NK-92 treated with Interleukin-12 subunit alpha and Interleukin-12 subunit beta, amount 100 ng/mL, for 24 hours (cell line): ENCODE results near the gene PRAME.
A peak's percentile ranks its signal among the peaks of the same experiment; 100 is the strongest.
"Not testable (repeated sequence)": the region's sequence is repeated elsewhere in the genome, so short reads cannot be mapped to it uniquely, and the experiment has no call there.

Experiments used
- DNase-seq: peaks from one replicate; lab custom pipeline; 2025; lab: John Stamatoyannopoulos, UW

PRAME gene

DNA sequence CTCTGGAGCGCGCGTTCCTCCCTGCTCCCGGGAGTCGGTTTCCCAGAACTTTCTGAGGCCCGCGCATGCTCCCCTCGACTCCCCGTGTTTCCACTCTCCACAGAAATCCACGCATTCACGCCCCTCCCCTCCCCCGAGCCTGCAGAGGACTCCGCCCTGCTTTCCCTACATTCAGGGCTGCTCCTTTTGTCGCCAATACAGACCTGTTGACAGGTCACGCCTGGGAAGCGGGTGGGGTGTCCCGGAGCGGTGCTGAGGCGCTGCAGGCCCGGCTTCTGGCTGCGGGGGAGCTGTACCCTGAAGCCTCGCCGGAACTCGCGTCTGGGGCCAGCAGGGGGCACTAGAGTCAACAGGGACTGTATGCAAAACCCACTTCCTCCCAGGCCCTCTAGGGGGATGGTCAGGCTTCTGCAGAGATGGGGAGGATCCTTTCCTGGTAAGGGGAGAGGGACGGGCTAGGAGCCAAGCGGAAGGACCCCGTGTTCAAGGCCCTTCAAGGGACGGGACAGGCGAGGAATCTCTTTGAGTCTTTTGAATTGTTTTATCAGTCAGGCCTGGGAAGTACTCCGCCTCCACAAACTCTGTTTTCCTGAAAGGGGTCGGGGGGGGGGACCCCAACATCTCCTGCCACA lies at the start of gene PRAME:
Gene PRAME, minus strand, starts transcription at position 294 of the 632 bp plus-strand sequence. CDS start 2,433 bp downstream, outside the sequence.
- peak; percentile 36 for DNase-seq

GRCh38 chr22:22608022-22608421 lies 49.0 kb upstream of the PRAME start:
- DNase-seq, result not testable (repeated sequence)

DNA sequence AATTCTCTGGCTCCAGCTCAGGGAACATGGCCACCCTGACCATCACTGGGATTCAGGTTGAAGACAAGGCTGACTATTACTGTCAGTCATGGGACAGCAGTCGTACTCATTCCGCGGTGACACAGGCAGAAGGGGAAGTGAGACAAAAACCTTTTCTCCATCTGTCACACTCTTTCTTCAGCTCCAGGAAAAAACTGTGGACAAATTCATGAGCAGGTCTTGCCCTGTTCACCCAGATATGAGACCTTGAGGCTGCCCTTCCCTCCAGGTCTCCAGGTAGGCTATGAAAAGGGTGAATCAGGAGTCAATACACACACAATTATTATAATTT lies 46.0 kb upstream of the PRAME start:
- DNase-seq, result no peak

DNA sequence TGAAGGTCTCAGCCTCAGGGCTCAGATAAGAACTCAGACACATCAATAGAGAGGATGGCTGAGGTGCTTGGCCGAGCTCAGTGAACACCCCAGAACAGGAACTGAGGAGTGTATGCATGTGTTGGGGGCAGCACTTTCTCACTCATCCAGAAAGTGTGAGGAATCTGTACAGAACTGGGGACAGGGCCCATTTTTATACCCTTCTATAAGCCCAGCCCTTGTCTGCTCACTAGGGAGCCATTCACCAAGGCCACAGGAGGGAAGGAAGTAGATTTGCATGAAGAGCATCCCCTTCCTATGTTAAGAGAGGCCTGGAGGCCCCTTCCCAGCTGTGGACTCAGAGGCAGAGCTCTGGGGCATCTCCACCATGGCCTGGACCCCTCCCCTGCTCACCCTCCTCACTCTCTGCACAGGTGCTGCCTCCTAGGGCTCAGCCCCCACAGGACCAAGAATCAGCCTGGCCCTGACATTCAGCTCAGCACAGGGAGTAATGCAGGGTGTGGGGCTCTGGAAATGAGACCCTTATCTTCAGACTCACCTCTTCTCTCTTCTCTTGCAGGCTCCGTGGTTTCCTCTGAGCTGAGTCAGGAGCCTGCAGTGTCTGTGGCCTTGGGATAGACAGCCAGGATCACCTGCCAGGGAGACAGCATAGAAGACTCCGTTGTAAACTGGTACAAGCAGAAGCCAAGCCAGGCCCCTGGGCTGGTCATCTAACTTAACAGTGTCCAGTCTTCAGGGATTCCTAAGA lies 45.4 kb upstream of the PRAME start:
- no peak for DNase-seq

GRCh38 chr22:22603470-22603947 lies 44.4 kb upstream of the PRAME start:
- DNase-seq, result no peak

GRCh38 chr22:22600531-22601261 lies 41.6 kb upstream of the PRAME start:
- DNase-seq, result no peak

DNA sequence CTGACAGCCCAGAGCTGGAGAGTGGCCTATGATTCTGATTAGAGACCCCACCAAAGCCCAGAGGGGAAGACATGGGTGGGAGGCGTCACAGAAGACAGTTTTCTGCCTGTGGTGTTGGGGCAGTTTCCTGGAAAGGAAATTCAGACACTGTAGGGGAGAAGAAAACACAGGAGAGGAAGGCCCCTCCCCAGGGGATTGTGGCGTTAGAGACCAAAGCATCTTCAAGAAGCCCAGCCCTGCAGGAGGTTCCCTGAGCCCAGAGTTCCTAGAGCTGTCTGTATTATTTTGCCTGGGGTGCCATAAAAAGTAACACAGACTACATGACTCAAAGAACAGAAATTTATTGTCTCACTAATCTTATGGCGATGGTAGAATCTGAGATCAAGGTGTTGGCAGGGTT lies 40.2 kb upstream of the PRAME start:
- DNase-seq, result no peak

DNA sequence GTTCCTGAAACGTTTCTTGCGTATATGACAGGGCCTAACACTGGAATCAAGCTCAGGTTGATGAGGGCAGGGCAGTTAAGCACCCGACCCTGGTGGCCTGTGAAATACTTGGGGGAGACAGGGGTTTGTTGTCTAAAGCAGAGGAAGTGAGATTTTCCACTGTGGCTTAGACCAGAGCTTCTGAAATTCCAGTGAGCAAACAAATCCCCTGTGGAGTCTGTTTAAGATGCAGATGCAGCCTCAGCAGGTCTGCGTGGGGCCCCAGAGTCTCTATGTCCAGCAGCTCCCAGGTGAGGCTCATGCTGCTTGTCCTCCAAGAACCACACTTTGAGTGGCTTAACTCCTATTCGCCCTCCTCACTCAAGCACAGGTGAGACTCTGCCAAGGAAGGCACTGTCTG lies 39.1 kb upstream of the PRAME start:
- no peak for DNase-seq

DNA sequence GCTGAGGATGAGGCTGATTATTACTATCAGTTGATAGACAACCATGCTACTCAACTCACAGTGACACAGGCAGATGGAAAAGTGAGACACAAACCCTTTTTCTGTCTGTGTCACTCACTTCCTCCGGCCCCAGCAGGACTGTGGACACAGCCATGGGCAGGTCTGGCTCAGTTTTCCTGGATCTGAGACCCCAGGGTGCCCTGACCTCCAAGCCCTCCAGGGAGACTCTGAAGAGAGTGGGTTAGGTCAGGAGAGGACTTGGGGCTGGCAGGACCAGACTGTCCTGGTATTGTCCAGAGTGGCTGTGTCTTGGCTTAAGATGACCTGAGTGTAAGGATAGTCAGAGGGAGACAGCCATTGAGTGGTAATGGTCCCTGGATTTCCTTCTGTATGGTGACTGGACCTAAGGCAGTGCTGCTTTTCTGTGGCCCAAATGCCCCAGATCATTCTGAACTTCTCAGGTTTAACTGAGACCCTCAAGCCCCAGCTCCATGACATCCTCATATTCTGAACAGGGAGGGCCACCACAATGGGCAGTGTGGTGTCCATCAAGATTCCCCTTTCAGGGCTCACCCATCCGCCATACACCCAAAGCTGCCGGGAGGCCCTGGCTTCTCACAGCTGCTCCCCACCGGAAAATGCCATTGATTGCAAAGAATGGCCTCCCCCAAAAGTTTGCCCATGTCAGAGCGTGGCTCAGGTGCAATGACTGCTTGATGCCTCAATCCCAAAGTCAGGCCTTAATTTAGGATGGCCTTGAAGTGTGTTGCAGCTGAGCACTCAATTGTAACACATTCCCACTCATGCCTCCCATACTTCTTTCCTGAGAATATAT lies 36.2 kb upstream of the PRAME start:
- DNase-seq, result no peak

DNA sequence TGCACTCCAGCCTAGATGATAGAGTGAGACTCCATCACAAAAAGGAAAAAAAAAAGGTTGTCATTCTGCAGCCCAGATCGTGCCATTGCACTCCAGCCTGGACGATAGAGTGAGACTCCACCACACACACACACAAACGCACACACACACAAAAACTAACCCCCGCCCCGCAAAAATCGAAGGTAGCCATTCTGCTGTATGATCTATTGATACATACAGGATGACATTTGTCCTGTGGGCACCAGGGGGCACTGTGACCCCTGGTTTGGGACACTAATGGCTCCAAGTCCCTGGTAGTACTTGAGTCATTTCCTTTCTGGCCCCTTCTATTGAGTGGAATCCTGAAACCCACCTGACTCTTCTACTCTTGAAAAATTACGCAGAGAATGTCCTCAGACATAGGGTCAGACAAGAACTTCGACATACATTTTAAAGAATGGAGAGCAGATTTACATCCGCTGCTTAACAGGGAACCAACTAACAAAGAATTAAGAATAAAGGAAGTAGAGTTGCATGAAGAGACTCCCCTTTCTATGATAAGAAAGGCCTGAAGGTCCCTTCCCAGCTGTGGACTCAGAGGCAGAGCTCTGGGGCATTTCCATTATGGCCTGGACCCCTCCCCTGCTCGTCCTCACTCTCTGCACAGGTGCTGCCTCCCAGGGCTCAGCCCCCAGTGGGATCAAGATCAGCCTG lies 35.0 kb upstream of the PRAME start:
- peak; percentile 5 for DNase-seq

DNA sequence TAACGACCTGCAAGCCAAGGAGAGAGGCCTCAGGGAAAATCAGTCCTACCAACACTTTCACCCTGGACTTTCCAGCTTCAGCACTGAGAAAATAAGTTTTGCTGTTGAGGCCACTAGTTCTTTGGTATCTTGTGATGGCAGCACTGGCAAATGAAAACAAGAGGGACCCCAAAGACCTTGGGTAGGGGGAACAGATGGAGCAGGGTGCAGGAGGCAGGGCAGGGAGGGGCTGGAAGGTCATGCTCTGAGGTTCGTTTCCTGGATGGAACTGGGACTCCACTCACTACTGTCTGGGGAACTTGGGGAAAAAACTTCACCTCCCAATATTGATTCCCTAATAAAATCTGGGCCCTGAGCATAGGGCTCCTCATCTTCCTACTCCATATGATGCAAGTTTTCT lies 34.2 kb upstream of the PRAME start:
- no peak for DNase-seq

GRCh38 chr22:22591348-22592299 lies 32.6 kb upstream of the PRAME start:
- no peak for DNase-seq

DNA sequence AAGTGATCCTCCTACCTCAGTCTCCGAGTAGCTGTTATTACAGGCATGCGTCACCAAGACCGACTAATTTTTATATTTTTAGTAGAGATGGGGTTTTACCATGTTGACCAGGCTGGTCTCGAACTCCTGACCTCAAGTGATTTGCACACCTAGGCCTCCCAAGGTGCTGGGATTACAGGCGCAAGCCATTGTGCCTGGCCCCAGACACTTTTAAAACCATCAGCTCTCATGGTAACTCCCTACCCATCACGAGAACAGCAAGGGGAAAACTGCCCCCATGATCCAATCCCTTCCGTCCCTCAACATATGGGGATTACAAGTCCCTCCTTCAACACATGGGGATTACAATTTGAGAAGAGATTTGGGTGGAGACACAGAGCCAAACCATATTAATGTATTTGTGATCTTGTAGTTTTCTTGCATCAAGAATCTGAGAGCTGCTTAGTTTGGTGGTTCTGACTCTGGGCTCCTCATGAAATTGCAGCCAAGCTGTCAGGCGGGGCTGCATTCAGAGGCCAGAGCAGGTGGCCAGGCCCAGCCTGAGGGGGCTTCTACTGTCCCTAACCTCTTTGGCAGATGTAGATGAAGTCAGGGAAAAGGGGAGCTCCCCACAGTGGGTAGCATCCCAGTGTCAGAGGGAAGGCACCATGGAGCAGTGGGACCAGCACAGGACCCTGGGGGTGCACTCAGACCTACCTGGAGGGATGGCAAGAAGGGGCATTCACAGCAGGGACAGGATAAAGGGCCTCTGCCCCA lies 31.2 kb upstream of the PRAME start:
- DNase-seq, result no peak

- no peak for DNase-seq
These were observed 29.6 kb upstream of the PRAME start for GRCh38 chr22:22588485-22589164.

GRCh38 chr22:22587577-22588188 lies 28.6 kb upstream of the PRAME start:
- DNase-seq, result no peak

- no peak for DNase-seq
These were observed 25.7 kb upstream of the PRAME start for GRCh38 chr22:22584722-22585121.

- no peak for DNase-seq
These were observed 24.0 kb upstream of the PRAME start for GRCh38 chr22:22583030-22583429.

- DNase-seq, result not testable (repeated sequence)
These were observed 22.5 kb upstream of the PRAME start for GRCh38 chr22:22581524-22581923.
